NCI-H526 treated with DMSO at 0.1 percent for 48 hours (cell line): ENCODE data around the gene EFHD2.
A peak's percentile ranks its signal among the peaks of the same experiment; 100 is the strongest.
"Not testable (repeated sequence)": the region's sequence is repeated elsewhere in the genome, so short reads cannot be mapped to it uniquely, and the experiment has no call there.

Experiments used
- DNase-seq: peaks from one replicate; lab custom pipeline; 2025; lab: John Stamatoyannopoulos, UW

Gene EFHD2

GRCh38 chr1:15409388-15410222 lies at the start of gene EFHD2:
TSS of gene EFHD2 (plus strand) at chr1:15409888. CDS start at chr1:15409972, 84 bp downstream.
- peak; percentile 64 for DNase-seq

GRCh38 chr1:15360700-15361099 lies 49.0 kb upstream of the EFHD2 start:
- no peak for DNase-seq

- DNase-seq: no peak
These were observed 47.5 kb upstream of the EFHD2 start for GRCh38 chr1:15362096-15362736.

GRCh38 chr1:15362737-15363128 lies 47.0 kb upstream of the EFHD2 start:
- no peak for DNase-seq

GRCh38 chr1:15364740-15365139 lies 44.9 kb upstream of the EFHD2 start:
- DNase-seq: no peak

GRCh38 chr1:15368888-15369287 lies 40.8 kb upstream of the EFHD2 start:
- no peak for DNase-seq

- no peak for DNase-seq
These were observed 39.4 kb upstream of the EFHD2 start for GRCh38 chr1:15370268-15370667.

GRCh38 chr1:15370781-15371520 lies 38.7 kb upstream of the EFHD2 start:
- DNase-seq: no peak

- no peak for DNase-seq
These were observed 37.8 kb upstream of the EFHD2 start for GRCh38 chr1:15371610-15372545.

GRCh38 chr1:15378729-15379128 lies 31.0 kb upstream of the EFHD2 start:
- no peak for DNase-seq

GRCh38 chr1:15379151-15379550 lies 30.5 kb upstream of the EFHD2 start:
- not testable (repeated sequence) for DNase-seq

GRCh38 chr1:15380601-15381508 lies 28.8 kb upstream of the EFHD2 start:
- no peak for DNase-seq

GRCh38 chr1:15381805-15382204 lies 27.9 kb upstream of the EFHD2 start:
- no peak for DNase-seq

GRCh38 chr1:15382601-15383518 lies 26.8 kb upstream of the EFHD2 start:
- DNase-seq: no peak

GRCh38 chr1:15383810-15384209 lies 25.9 kb upstream of the EFHD2 start:
- no peak for DNase-seq

- peak; percentile 28 for DNase-seq
These were observed 25.3 kb upstream of the EFHD2 start for GRCh38 chr1:15384301-15384901.

GRCh38 chr1:15385420-15385819 lies 24.3 kb upstream of the EFHD2 start:
- DNase-seq: no peak

GRCh38 chr1:15386164-15386749 lies 23.4 kb upstream of the EFHD2 start:
- DNase-seq: no peak
